Suprapubic skin (tissue), 4 donors: ENCODE data around the gene TMEM248.

Source experiments
- EP300 ChIP-seq: sonication (generic); formaldehyde crosslinking; IDR thresholded peaks from one replicate; pipeline ENCODE4 v1.6.1; 2017; ENCODE audit warnings: antibody characterized with exemption
- POLR2A ChIP-seq, 2 donors: fragments of 450-650 bp; IDR thresholded peaks; one replicate each; pipeline ENCODE4 v1.6.1; 2017; ENCODE audit warnings: antibody characterized with exemption in 2 of 2, mild to moderate bottlenecking in 2 of 2, moderate library complexity in 2 of 2
- POLR2AphosphoS5 ChIP-seq, 3 donors: sonication (generic); formaldehyde crosslinking; IDR thresholded peaks; one replicate each; pipeline ENCODE4 v1.6.1; 2017; ENCODE audit warnings: antibody characterized with exemption in 3 of 3
- TF ChIP-seq, protein P1 (sequence below), 2 donors: fragments of 200-600 bp in 1 of 2; fragments of 450-650 bp in 1 of 2; sonication (generic) in 1 of 2; IDR thresholded peaks; one replicate each; pipeline ENCODE4 v1.5.1; 2016 to 2019; ENCODE audit warnings: antibody characterized with exemption in 2 of 2, mild to moderate bottlenecking in 1 of 2, moderate library complexity in 1 of 2

DNA sequence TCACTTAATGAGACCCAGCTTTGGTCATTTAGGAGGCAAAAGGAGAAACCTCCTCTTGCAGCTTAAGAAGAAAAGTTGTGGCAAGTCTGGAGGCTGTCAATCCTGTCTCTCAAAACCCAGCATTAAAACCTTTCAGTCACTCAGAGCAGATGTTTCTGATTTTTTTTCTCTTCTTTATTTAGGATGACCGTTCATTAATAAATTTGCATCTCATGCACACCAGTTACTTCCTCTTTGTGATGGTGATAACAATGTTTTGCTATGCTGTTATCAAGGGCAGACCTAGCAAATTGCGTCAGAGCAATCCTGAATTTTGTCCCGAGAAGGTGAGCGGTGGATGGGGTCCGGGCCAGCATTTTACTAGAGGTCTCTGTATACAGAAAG, 32.0 kb downstream of the TMEM248 start:
- TF ChIP-seq EP300 (no peak), POLR2A (IDR thresholded peaks at IDR 0.05) (no peak), POLR2AphosphoS5 (IDR thresholded peaks at IDR 0.05) (no peak)
- TF ChIP-seq, protein P1, sequence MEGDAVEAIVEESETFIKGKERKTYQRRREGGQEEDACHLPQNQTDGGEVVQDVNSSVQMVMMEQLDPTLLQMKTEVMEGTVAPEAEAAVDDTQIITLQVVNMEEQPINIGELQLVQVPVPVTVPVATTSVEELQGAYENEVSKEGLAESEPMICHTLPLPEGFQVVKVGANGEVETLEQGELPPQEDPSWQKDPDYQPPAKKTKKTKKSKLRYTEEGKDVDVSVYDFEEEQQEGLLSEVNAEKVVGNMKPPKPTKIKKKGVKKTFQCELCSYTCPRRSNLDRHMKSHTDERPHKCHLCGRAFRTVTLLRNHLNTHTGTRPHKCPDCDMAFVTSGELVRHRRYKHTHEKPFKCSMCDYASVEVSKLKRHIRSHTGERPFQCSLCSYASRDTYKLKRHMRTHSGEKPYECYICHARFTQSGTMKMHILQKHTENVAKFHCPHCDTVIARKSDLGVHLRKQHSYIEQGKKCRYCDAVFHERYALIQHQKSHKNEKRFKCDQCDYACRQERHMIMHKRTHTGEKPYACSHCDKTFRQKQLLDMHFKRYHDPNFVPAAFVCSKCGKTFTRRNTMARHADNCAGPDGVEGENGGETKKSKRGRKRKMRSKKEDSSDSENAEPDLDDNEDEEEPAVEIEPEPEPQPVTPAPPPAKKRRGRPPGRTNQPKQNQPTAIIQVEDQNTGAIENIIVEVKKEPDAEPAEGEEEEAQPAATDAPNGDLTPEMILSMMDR (IDR thresholded peaks at IDR 0.05): no peak
